ENCODE measurements around the gene FLRT1.

- TF ChIP-seq ELF4 (IDR thresholded peaks at IDR 0.05), result no peak
- TF ChIP-seq NFRKB (IDR thresholded peaks at IDR 0.05), result no peak
These were observed 5.1 kb downstream of the FLRT1 start for GRCh38 chr11:64040684-64041322.
